HepG2 (cell line): ENCODE results near the gene KDM7A. TPM values are rescaled to one million over a fixed set of nuclear protein-coding genes. Genes with fewer than 3 reads are reported as not detected.

Experiments used
- ARID3A ChIP-seq: IDR thresholded peaks from 2 replicates; pipeline ENCODE4 v1.6.1; 2012; ENCODE audit warnings: low read depth, low read length, improper control_type of control experiment
- ATAD3A ChIP-seq: sonication (generic); formaldehyde crosslinking; IDR thresholded peaks from 2 replicates; pipeline ENCODE4 v1.4.0; 2020; ENCODE audit warnings: missing genetic modification reagents
- BHLHE40 ChIP-seq: IDR thresholded peaks from 2 replicates; pipeline ENCODE4 v1.6.1; 2011; ENCODE audit warnings: low read length, improper control_type of control experiment
- MNT ChIP-seq: fragments of 450-650 bp; IDR thresholded peaks from 2 replicates; pipeline ENCODE4 v1.6.1; 2016
- MTERF4 ChIP-seq: sonication (generic); formaldehyde crosslinking; IDR thresholded peaks from 2 replicates; pipeline ENCODE4 v1.8.0; 2023; ENCODE audit warnings: mild to moderate bottlenecking, missing genetic modification reagents
- NR1H2 ChIP-seq: sonication (generic); formaldehyde crosslinking; IDR thresholded peaks from 2 replicates; pipeline ENCODE4 v1.8.1; 2022; ENCODE audit warnings: low read depth, missing genetic modification reagents, borderline replicate concordance
- PITX1 ChIP-seq: sonication (generic); formaldehyde crosslinking; IDR thresholded peaks from 2 replicates; pipeline ENCODE4 v1.5.1; 2020; ENCODE audit warnings: mild to moderate bottlenecking, missing genetic modification reagents
- SALL1 ChIP-seq: sonication (generic); formaldehyde crosslinking; IDR thresholded peaks from 2 replicates; pipeline ENCODE4 v1.8.0; 2022; ENCODE audit warnings: mild to moderate bottlenecking, missing genetic modification reagents
- TRIM24 ChIP-seq: sonication (generic); formaldehyde crosslinking; IDR thresholded peaks from 2 replicates; pipeline ENCODE4 v1.8.0; 2022; ENCODE audit warnings: mild to moderate bottlenecking, missing genetic modification reagents
- ZBTB7A ChIP-seq: sonication (generic); formaldehyde crosslinking; IDR thresholded peaks from 2 replicates; pipeline ENCODE4 v1.8.0; 2022; ENCODE audit warnings: mild to moderate bottlenecking, missing genetic modification reagents
- ZGPAT ChIP-seq: IDR thresholded peaks from 2 replicates; pipeline ENCODE4 v1.6.1; 2016; ENCODE audit warnings: mild to moderate bottlenecking
- ZNF121 ChIP-seq: sonication (generic); formaldehyde crosslinking; IDR thresholded peaks from 2 replicates; pipeline ENCODE4 v1.5.0; 2020; ENCODE audit warnings: mild to moderate bottlenecking, missing genetic modification reagents
- ZNF431 ChIP-seq: sonication (generic); formaldehyde crosslinking; IDR thresholded peaks from 2 replicates; pipeline ENCODE4 v1.9.0; 2022; ENCODE audit warnings: missing genetic modification reagents, low read depth, mild to moderate bottlenecking, borderline replicate concordance
- ZNF570 ChIP-seq: sonication (generic); formaldehyde crosslinking; IDR thresholded peaks from 2 replicates; pipeline ENCODE4 v1.4.0; 2020; ENCODE audit warnings: mild to moderate bottlenecking, missing genetic modification reagents, borderline replicate concordance
- polyA plus RNA-seq, 8 experiments: library from polyadenylated mRNA; depleted of rRNA in 3 of 8; stranded (reverse) in 7 of 8; unstranded in 1 of 8; fragments of >200 nt; fragmentation: Illumina TruSeq in 4 of 8; extraction: Trizol in 4 of 8; gene quantifications; 2 replicates each; pipeline versions ENCODE4 v1.2.1 to v1.2.3, GENCODE V29; 2011 to 2016; ENCODE audit warnings: low read depth in 4 of 8, missing spikeins in 1 of 8, mixed read lengths in 1 of 8; ENCODE audit not compliant: insufficient read depth in 1 of 8
- total RNA-seq, 5 experiments: library from RNA; depleted of rRNA; stranded (reverse); fragments of >200 nt; fragmentation: Illumina TruSeq; extraction: Trizol; gene quantifications; 2 replicates each; pipeline ENCODE4 v1.2.3, GENCODE V29; 2016; ENCODE audit warnings: low read depth in 1 of 5
- TF ChIP-seq, protein P1 (sequence below): sonication (generic); formaldehyde crosslinking; IDR thresholded peaks from 2 replicates; pipeline ENCODE4 v1.4.0; 2020; ENCODE audit warnings: mild to moderate bottlenecking, missing genetic modification reagents, borderline replicate concordance
- TF ChIP-seq, protein P2 (sequence below): IDR thresholded peaks from 2 replicates; pipeline ENCODE4 v1.6.1; 2018; ENCODE audit warnings: missing genetic modification reagents, mild to moderate bottlenecking, missing compliant biosample characterization

KDM7A gene
- total and polyA plus RNA-seq, 2 of the 13 experiments (the other 11 are each of a cell fraction or from before 2014, with no cell fraction given): 10.8 to 16.8 TPM

DNA sequence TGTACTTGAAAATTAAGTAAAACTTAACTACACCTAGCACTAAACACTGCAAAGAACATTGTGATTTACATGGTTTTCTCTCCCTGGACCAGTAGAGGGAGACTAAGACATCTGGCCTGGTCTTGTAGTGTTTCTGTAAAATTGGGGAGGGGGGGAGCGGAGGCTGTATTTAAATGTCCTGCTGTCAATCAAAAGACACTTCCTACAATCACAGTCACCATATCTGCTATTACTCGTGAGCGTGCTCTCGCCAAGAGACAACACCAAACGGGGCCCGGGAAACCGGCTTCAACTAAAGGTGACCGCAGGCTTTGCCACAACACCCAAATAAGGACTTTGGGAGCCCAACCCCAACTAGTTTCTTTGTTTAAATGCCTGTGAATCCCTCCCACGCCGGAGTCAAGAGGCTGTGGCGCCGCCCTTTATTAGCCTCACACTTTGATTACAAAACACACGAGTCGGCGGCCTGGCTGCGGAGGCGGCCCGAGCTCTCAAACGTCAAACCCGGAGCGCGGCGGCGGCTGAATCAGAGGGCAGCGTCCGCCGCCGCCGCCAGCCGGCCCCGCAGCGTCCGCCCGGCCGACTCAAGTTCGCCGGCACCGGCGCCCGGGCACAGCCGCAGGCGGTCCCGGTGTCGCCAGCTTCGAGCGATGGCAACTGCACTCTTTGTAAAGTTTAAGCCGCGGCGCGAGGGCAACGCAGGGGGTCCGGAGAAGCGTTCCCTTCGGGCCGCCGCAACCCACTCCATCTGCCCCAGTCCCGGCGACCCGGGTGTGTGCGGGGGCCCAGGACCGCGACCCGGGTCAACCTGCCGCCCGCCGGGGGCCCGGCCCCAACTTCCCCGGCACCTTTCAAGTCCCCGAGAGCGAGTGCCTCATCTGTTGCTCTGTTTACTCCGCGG, 1.3 kb downstream of the KDM7A start (continued):
- TF ChIP-seq ARID3A (peak; percentile 78), TRIM24 (no peak), ZNF570 (CRISPR knock-in tag) (no peak), ZBTB7A (CRISPR knock-in tag) (no peak), ZNF431 (CRISPR knock-in tag) (no peak), PITX1 (CRISPR knock-in tag) (no peak), SALL1 (CRISPR knock-in tag) (peak; percentile 50), ZGPAT (peak; percentile 53; the same call in 1 of the 2 replicates), NR1H2 (CRISPR knock-in tag) (no peak), BHLHE40 (peak; percentile 79), ATAD3A (CRISPR knock-in tag) (no peak), MTERF4 (CRISPR knock-in tag) (peak; percentile 69; the same call in 1 of the 2 replicates), ZNF121 (CRISPR knock-in tag) (no peak), MNT (peak; percentile 30; the same call in 1 of the 2 replicates)
- TF ChIP-seq, protein P1, sequence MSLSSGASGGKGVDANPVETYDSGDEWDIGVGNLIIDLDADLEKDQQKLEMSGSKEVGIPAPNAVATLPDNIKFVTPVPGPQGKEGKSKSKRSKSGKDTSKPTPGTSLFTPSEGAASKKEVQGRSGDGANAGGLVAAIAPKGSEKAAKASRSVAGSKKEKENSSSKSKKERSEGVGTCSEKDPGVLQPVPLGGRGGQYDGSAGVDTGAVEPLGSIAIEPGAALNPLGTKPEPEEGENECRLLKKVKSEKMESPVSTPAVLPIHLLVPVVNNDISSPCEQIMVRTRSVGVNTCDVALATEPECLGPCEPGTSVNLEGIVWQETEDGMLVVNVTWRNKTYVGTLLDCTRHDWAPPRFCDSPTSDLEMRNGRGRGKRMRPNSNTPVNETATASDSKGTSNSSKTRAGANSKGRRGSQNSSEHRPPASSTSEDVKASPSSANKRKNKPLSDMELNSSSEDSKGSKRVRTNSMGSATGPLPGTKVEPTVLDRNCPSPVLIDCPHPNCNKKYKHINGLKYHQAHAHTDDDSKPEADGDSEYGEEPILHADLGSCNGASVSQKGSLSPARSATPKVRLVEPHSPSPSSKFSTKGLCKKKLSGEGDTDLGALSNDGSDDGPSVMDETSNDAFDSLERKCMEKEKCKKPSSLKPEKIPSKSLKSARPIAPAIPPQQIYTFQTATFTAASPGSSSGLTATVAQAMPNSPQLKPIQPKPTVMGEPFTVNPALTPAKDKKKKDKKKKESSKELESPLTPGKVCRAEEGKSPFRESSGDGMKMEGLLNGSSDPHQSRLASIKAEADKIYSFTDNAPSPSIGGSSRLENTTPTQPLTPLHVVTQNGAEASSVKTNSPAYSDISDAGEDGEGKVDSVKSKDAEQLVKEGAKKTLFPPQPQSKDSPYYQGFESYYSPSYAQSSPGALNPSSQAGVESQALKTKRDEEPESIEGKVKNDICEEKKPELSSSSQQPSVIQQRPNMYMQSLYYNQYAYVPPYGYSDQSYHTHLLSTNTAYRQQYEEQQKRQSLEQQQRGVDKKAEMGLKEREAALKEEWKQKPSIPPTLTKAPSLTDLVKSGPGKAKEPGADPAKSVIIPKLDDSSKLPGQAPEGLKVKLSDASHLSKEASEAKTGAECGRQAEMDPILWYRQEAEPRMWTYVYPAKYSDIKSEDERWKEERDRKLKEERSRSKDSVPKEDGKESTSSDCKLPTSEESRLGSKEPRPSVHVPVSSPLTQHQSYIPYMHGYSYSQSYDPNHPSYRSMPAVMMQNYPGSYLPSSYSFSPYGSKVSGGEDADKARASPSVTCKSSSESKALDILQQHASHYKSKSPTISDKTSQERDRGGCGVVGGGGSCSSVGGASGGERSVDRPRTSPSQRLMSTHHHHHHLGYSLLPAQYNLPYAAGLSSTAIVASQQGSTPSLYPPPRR: no peak
- TF ChIP-seq, protein P2, sequence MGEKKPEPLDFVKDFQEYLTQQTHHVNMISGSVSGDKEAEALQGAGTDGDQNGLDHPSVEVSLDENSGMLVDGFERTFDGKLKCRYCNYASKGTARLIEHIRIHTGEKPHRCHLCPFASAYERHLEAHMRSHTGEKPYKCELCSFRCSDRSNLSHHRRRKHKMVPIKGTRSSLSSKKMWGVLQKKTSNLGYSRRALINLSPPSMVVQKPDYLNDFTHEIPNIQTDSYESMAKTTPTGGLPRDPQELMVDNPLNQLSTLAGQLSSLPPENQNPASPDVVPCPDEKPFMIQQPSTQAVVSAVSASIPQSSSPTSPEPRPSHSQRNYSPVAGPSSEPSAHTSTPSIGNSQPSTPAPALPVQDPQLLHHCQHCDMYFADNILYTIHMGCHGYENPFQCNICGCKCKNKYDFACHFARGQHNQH (CRISPR knock-in tag): peak; percentile 85
